GM12878 (cell line): Measurements from ENCODE around the gene CYYR1. TPM values are rescaled to one million over a fixed set of nuclear protein-coding genes. Genes with fewer than 3 reads are reported as not detected.

Experiments
- ATAC-seq: fragments of 200-7000 bp; cut with Tn5 transposase; 3 replicates; pipeline ENCODE4 v1.9.1; 2020; ENCODE audit warnings: mild to moderate bottlenecking, moderate library complexity
- BruUV-seq: library from RNA; stranded (reverse); fragments of 400-500 nt; replicated peaks from 2 replicates; lab custom pipeline; 2021; lab: Mats Ljungman, UMichigan
- CTCF ChIA-PET: fragments of 300-600 bp; sonication (Branson Sonifier 250); formaldehyde crosslinking; extraction: SDS; loops from one replicate; lab custom pipeline; 2021; ENCODE audit warnings: inconsistent platforms; lab: Yijun Ruan, JAX
- POLR2A ChIA-PET: fragments of 350-600 bp; formaldehyde crosslinking; extraction: SDS; loops from one replicate; lab custom pipeline; 2021; ENCODE audit warnings: inconsistent platforms; lab: Charles Lee
- RAD21 ChIA-PET: fragments of 300-600 bp; sonication (Branson Sonifier 250); formaldehyde crosslinking; loops from one replicate; lab custom pipeline; 2023; ENCODE audit warnings: antibody characterized with exemption; ENCODE audit not compliant: unreplicated experiment; lab: Charles Lee
- SMC1A ChIA-PET: fragments of 300-600 bp; sonication (Branson Sonifier 250); formaldehyde crosslinking; loops from one replicate; lab custom pipeline; 2023; ENCODE audit not compliant: unreplicated experiment, uncharacterized antibody; lab: Charles Lee
- DNase-seq: peaks from one replicate; pipeline ENCODE4 v3.0.0-alpha.2; 2011; ENCODE audit warnings: low read depth, low spot score
- FAIRE-seq: peaks from 3 replicates; lab custom pipeline; 2011; peaks lifted over from hg19 to GRCh38; lab: Jason Lieb, UNC
- H2AFZ ChIP-seq: 2 replicates; pipeline ENCODE4 v1.6.0; 2011; ENCODE audit warnings: low read depth, low read length, control low read depth; ENCODE audit not compliant: control insufficient read depth
- H3K27ac ChIP-seq: 2 replicates; pipeline ENCODE4 v1.5.1; 2011; ENCODE audit warnings: control low read depth; ENCODE audit not compliant: control insufficient read depth, insufficient read depth
- H3K27me3 ChIP-seq, 2 experiments: replicated peaks in 1 of 2; 2 replicates each; pipeline versions ENCODE4 v1.6.0 to v1.6.1; 2011; ENCODE audit warnings: low read length in 1 of 2; ENCODE audit not compliant: control insufficient read depth in 2 of 2, insufficient read depth in 2 of 2
- H3K36me3 ChIP-seq, 2 experiments: 2 replicates each; pipeline ENCODE4 v1.5.1; 2011; ENCODE audit warnings: low read length in 1 of 2; ENCODE audit not compliant: control insufficient read depth in 2 of 2, insufficient read depth in 2 of 2
- H3K4me1 ChIP-seq: 2 replicates; pipeline ENCODE4 v1.6.1; 2011; ENCODE audit warnings: mild to moderate bottlenecking, low read length, moderate library complexity, mixed read lengths; ENCODE audit not compliant: control insufficient read depth, insufficient read depth
- H3K4me2 ChIP-seq: 2 replicates; pipeline ENCODE4 v1.6.0; 2011; ENCODE audit warnings: control low read depth; ENCODE audit not compliant: control insufficient read depth, insufficient read depth
- H3K4me3 ChIP-seq: fragments of 200-600 bp; sonication (generic); 2 replicates; pipeline ENCODE4 v1.5.1; 2016
- H3K79me2 ChIP-seq: 2 replicates; pipeline ENCODE4 v1.6.0; 2011; ENCODE audit warnings: low read length; ENCODE audit not compliant: control insufficient read depth, insufficient read depth
- H3K9ac ChIP-seq: 2 replicates; pipeline ENCODE4 v1.8.0; 2011; ENCODE audit warnings: low read length, control low read depth, mixed read lengths; ENCODE audit not compliant: control insufficient read depth, insufficient read depth
- H3K9me3 ChIP-seq: replicated peaks from 3 replicates; pipeline ENCODE4 v1.5.1; 2011; ENCODE audit warnings: mild to moderate bottlenecking, low read length; ENCODE audit not compliant: control insufficient read depth, insufficient read depth
- H4K20me1 ChIP-seq: 2 replicates; pipeline ENCODE4 v1.6.0; 2011; ENCODE audit not compliant: control insufficient read depth, insufficient read depth
- CHD4 ChIP-seq: fragments of 200-600 bp; sonication (generic); IDR thresholded peaks from 2 replicates; pipeline ENCODE4 v1.6.1; 2016; ENCODE audit warnings: mild to moderate bottlenecking
- HCFC1 ChIP-seq: fragments of 150-350 bp; IDR thresholded peaks from 2 replicates; pipeline ENCODE4 v1.6.1; 2014; ENCODE audit warnings: low read length
- KDM1A ChIP-seq: fragments of 200-600 bp; sonication (generic); IDR thresholded peaks from 2 replicates; pipeline ENCODE4 v1.6.1; 2016; ENCODE audit warnings: borderline replicate concordance
- MXI1 ChIP-seq: fragments of 150-350 bp; IDR thresholded peaks from 2 replicates; pipeline ENCODE4 v1.6.1; 2011; ENCODE audit warnings: low read depth, mild to moderate bottlenecking, inconsistent platforms, low read length, improper control_type of control experiment
- NR2C2 ChIP-seq: IDR thresholded peaks from 2 replicates; pipeline ENCODE4 v1.6.1; 2011; ENCODE audit warnings: borderline replicate concordance, low read depth; ENCODE audit not compliant: control insufficient read depth, insufficient read length
- POLR2AphosphoS2 ChIP-seq: IDR thresholded peaks from 2 replicates; pipeline ENCODE4 v1.6.1; 2011; ENCODE audit warnings: low read depth, mild to moderate bottlenecking, low read length, improper control_type of control experiment, moderate library complexity
- RAD21 ChIP-seq: IDR thresholded peaks from 2 replicates; pipeline ENCODE4 v1.6.1; 2011; ENCODE audit warnings: mild to moderate bottlenecking, low read depth, low read length, moderate library complexity; ENCODE audit not compliant: insufficient read depth
- RFX5 ChIP-seq: IDR thresholded peaks from 2 replicates; pipeline ENCODE4 v1.6.1; 2011; ENCODE audit warnings: low read depth, low read length, improper control_type of control experiment
- SMAD1 ChIP-seq: fragments of 450-650 bp; IDR thresholded peaks from 2 replicates; pipeline ENCODE4 v1.6.1; 2018; ENCODE audit warnings: mild to moderate bottlenecking, low read depth; ENCODE audit not compliant: partially characterized antibody
- SMAD5 ChIP-seq: IDR thresholded peaks from 2 replicates; pipeline ENCODE4 v1.6.1; 2016; ENCODE audit warnings: antibody characterized with exemption, low read depth
- TCF3 ChIP-seq: IDR thresholded peaks from 2 replicates; pipeline ENCODE4 v1.6.1; 2012; ENCODE audit warnings: low read depth, mild to moderate bottlenecking, low read length, borderline replicate concordance; ENCODE audit not compliant: insufficient read depth
- YBX1 ChIP-seq: fragments of 450-650 bp; IDR thresholded peaks from 2 replicates; pipeline ENCODE4 v1.6.1; 2016; ENCODE audit warnings: antibody characterized with exemption
- WGBS: methylation state at CpG from one replicate; pipeline ENCODE4 v1.1.6; 2016; ENCODE audit warnings: low lambda C conversion rate; ENCODE audit not compliant: insufficient replicate concordance, insufficient coverage; ENCODE audit errors: missing lambda C conversion rate; 5-methylcytosine and 5-hydroxymethylcytosine counted together
- in situ Hi-C: fragments of 300-500 bp; cut with MboI; formaldehyde crosslinking; loops from 9 replicates; pipeline ENCODE4 v1.14.3; 2018; ENCODE audit warnings: mixed read lengths
- intact Hi-C: fragments of 100-400 bp; cut with micrococcal nuclease; formaldehyde crosslinking; loops from one replicate; pipeline ENCODE4 v1.14.2; 2022; ENCODE audit not compliant: unreplicated experiment
- polyA plus RNA-seq, 11 experiments: library from polyadenylated mRNA; depleted of rRNA in 4 of 11; unstranded in 6 of 11; stranded (reverse) in 5 of 11; fragments of >200 nt; fragmentation: Nextera tagmentation in 4 of 11; fragmentation: Illumina TruSeq in 1 of 11; extraction: Ambion mirVana in 4 of 11; extraction: Trizol in 1 of 11; gene quantifications; 1 replicate in 1 of 11; 2 replicates in 10 of 11; pipeline versions ENCODE4 v1.2.1 to v1.2.3, GENCODE V29; 2011 to 2016; ENCODE audit warnings: inconsistent platforms in 2 of 11, missing spikeins in 2 of 11, low read depth in 1 of 11
- total RNA-seq, 4 experiments: library from RNA; depleted of rRNA in 3 of 4; stranded (reverse); fragments of >200 nt in 3 of 4; fragmentation: Illumina TruSeq in 1 of 4; extraction: Trizol in 1 of 4; gene quantifications; 2 replicates each; pipeline versions ENCODE4 v1.2.1 to v1.2.3, GENCODE V29; 2013 to 2021
- TF ChIP-seq, protein P1 (sequence below): IDR thresholded peaks from 2 replicates; pipeline ENCODE4 v1.6.1; 2011; ENCODE audit warnings: borderline replicate concordance, low read depth, mild to moderate bottlenecking, moderate library complexity, mixed read lengths, low read length; ENCODE audit not compliant: insufficient read depth; ENCODE audit errors: extremely low read length
- TF ChIP-seq, protein P2 (sequence below): IDR thresholded peaks from 2 replicates; pipeline ENCODE4 v1.6.1; 2011; ENCODE audit warnings: low read depth, mild to moderate bottlenecking, low read length, moderate library complexity, borderline replicate concordance; ENCODE audit errors: extremely low read depth
- TF ChIP-seq, protein P3 (sequence below): IDR thresholded peaks from 2 replicates; pipeline ENCODE4 v1.6.1; 2012; ENCODE audit warnings: low read depth, low read length, improper control_type of control experiment
- TF ChIP-seq, protein P4 (sequence below): fragments of 450-650 bp; IDR thresholded peaks from 2 replicates; pipeline ENCODE4 v1.6.1; 2017; ENCODE audit warnings: mild to moderate bottlenecking, low read depth, inconsistent platforms; ENCODE audit not compliant: poor library complexity, severe bottlenecking

The CYYR1 gene
- total and polyA plus RNA-seq, 10 of the 15 experiments (the other 5 are each of a cell fraction or from before 2014, with no cell fraction given) = 0.11 to 0.13 TPM; not detected in 8

DNA sequence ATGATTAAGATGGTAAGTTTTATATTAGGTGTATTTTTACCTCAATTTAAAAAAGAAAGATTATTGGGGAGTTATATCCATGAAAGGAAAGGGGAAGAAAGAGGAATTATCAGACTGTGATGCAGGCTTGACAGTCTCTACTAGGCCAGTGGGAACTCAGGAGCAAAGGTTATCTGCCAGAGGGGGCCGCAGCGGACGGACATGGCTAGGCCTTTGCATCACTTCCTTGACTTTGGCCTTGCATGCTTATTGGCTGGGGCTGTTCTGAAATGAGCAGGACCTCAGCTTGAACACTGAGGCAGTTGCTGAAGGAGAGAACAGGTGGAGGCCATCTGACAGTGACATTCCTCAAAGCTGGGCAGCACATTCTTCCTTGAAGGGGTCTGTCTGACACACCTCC lies 150.9 kb downstream of the CYYR1 start:
- ChIA-PET RAD21 (no interaction called here), SMC1A (no interaction called here), POLR2A (no interaction called here), CTCF (no interaction called here)
- no peak for FAIRE-seq
- no peaks in the 10 kb centered on the region for H3K9me3 ChIP-seq
- no peak for DNase-seq
- intact Hi-C loops = no loop called here
- H3K9ac ChIP-seq = no peak overlapping the region
- no peaks in the 10 kb centered on the region for H3K79me2 ChIP-seq
- no peaks in the 10 kb centered on the region for H3K4me1 ChIP-seq
- in situ Hi-C loops = no loop called here
- ATAC-seq = no peak
- WGBS = 48% methylated on average over 3 of the region's 3 CpGs
- no peak overlapping the region for H3K27ac ChIP-seq
- no peak overlapping the region for H3K4me3 ChIP-seq
- H3K36me3 ChIP-seq = no peaks in the 10 kb centered on the region
- no peak overlapping the region for H3K4me2 ChIP-seq
- TF ChIP-seq SMAD1 (no peak), RAD21 (no peak), KDM1A (no peak), YBX1 (no peak), TCF3 (no peak), NR2C2 (no peak), POLR2AphosphoS2 (no peak), RFX5 (no peak), CHD4 (no peak), HCFC1 (no peak), MXI1 (no peak), SMAD5 (no peak)
- TF ChIP-seq, protein P1, sequence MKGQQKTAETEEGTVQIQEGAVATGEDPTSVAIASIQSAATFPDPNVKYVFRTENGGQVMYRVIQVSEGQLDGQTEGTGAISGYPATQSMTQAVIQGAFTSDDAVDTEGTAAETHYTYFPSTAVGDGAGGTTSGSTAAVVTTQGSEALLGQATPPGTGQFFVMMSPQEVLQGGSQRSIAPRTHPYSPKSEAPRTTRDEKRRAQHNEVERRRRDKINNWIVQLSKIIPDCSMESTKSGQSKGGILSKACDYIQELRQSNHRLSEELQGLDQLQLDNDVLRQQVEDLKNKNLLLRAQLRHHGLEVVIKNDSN = no peak
- TF ChIP-seq, protein P2, sequence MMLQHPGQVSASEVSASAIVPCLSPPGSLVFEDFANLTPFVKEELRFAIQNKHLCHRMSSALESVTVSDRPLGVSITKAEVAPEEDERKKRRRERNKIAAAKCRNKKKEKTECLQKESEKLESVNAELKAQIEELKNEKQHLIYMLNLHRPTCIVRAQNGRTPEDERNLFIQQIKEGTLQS = no peak
- TF ChIP-seq, protein P3, sequence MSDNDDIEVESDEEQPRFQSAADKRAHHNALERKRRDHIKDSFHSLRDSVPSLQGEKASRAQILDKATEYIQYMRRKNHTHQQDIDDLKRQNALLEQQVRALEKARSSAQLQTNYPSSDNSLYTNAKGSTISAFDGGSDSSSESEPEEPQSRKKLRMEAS = no peak
- TF ChIP-seq, protein P4, sequence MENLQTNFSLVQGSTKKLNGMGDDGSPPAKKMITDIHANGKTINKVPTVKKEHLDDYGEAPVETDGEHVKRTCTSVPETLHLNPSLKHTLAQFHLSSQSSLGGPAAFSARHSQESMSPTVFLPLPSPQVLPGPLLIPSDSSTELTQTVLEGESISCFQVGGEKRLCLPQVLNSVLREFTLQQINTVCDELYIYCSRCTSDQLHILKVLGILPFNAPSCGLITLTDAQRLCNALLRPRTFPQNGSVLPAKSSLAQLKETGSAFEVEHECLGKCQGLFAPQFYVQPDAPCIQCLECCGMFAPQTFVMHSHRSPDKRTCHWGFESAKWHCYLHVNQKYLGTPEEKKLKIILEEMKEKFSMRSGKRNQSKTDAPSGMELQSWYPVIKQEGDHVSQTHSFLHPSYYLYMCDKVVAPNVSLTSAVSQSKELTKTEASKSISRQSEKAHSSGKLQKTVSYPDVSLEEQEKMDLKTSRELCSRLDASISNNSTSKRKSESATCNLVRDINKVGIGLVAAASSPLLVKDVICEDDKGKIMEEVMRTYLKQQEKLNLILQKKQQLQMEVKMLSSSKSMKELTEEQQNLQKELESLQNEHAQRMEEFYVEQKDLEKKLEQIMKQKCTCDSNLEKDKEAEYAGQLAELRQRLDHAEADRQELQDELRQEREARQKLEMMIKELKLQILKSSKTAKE = no peak
- no peaks in the 10 kb centered on the region for H3K27me3 ChIP-seq
- no TSS peak for BruUV-seq
- no peaks in the 10 kb centered on the region for H4K20me1 ChIP-seq
- H2AFZ ChIP-seq = no peak overlapping the region
